Activated CD8-positive, alpha-beta memory T cell treated with anti-CD3 and anti-CD28 coated beads, Interleukin-2, amount 50 U/mL, for 48 hours (primary cell): Measurements from ENCODE around the gene STUM.
A peak's percentile ranks its signal among the peaks of the same experiment; 100 is the strongest.
"Not testable (repeated sequence)": the region's sequence is repeated elsewhere in the genome, so short reads cannot be mapped to it uniquely, and the experiment has no call there.

ENCODE experiments used
- DNase-seq: peaks from one replicate; pipeline ENCODE4 v3.0.0-alpha.2; 2020

Gene STUM

GRCh38 chr1:226606311-226607267, 58.0 kb downstream of the STUM start:
- no peak for DNase-seq

GRCh38 chr1:226607268-226607660, 58.7 kb downstream of the STUM start:
- DNase-seq = no peak

GRCh38 chr1:226607821-226608220, 59.3 kb downstream of the STUM start:
- no peak for DNase-seq

GRCh38 chr1:226608699-226609505, 60.3 kb downstream of the STUM start:
- peak; percentile 87 for DNase-seq

GRCh38 chr1:226609836-226610455, 61.4 kb downstream of the STUM start:
- no peak for DNase-seq

- no peak for DNase-seq
Measured at GRCh38 chr1:226610671-226611070, 62.1 kb downstream of the STUM start.

GRCh38 chr1:226611301-226611700, 62.7 kb downstream of the STUM start:
- DNase-seq = no peak

- not testable (repeated sequence) for DNase-seq
Measured at GRCh38 chr1:226611980-226612379, 63.4 kb downstream of the STUM start.

GRCh38 chr1:226615876-226616275, 67.3 kb downstream of the STUM start:
- DNase-seq = no peak

GRCh38 chr1:226616636-226617035, 68.1 kb downstream of the STUM start:
- no peak for DNase-seq

GRCh38 chr1:226617109-226617508, 68.5 kb downstream of the STUM start:
- DNase-seq = no peak

- not testable (repeated sequence) for DNase-seq
Measured at GRCh38 chr1:226617719-226618118, 69.2 kb downstream of the STUM start.

- DNase-seq = no peak
Measured at GRCh38 chr1:226618380-226618779, 69.8 kb downstream of the STUM start.

- no peak for DNase-seq
Measured at GRCh38 chr1:226619031-226619430, 70.5 kb downstream of the STUM start.

GRCh38 chr1:226622012-226622411, 73.4 kb downstream of the STUM start:
- DNase-seq = no peak

- no peak for DNase-seq
Measured at GRCh38 chr1:226624526-226624925, 76.0 kb downstream of the STUM start.

GRCh38 chr1:226625326-226625725, 76.8 kb downstream of the STUM start:
- DNase-seq = no peak

- DNase-seq = no peak
Measured at GRCh38 chr1:226625832-226626576, 77.4 kb downstream of the STUM start.

- DNase-seq = peak; percentile 91
Measured at GRCh38 chr1:226626577-226626956, 78.0 kb downstream of the STUM start.

- DNase-seq = peak; percentile 50
Measured at GRCh38 chr1:226627050-226627755, 78.6 kb downstream of the STUM start.

GRCh38 chr1:226627924-226628611, 79.5 kb downstream of the STUM start:
- peak; percentile 53 for DNase-seq
